GM06990 (cell line): ENCODE data around the gene C12orf56.
"Not testable (repeated sequence)": the region's sequence is repeated elsewhere in the genome, so short reads cannot be mapped to it uniquely, and the experiment has no call there.

Experiments
- DNase-seq: peaks from one replicate; pipeline ENCODE4 v3.0.0-alpha.2; 2011; ENCODE audit not compliant: insufficient read length; ENCODE audit errors: extremely low read depth
- H3K27me3 ChIP-seq: replicated peaks from 2 replicates; pipeline ENCODE4 v1.6.0; 2011; ENCODE audit warnings: low read length; ENCODE audit not compliant: control insufficient read depth, insufficient read depth
- H3K36me3 ChIP-seq: 2 replicates; pipeline ENCODE4 v1.5.1; 2011; ENCODE audit warnings: low read length; ENCODE audit not compliant: control insufficient read depth, insufficient read depth
- H3K4me3 ChIP-seq: replicated peaks from 2 replicates; pipeline ENCODE4 v1.5.1; 2011; ENCODE audit warnings: low read depth, mild to moderate bottlenecking, control low read depth, low read length
- CTCF ChIP-seq: IDR thresholded peaks from 2 replicates; pipeline ENCODE4 v1.5.1; 2011; ENCODE audit warnings: low read length, control low read depth, mild to moderate bottlenecking, inconsistent platforms; ENCODE audit not compliant: insufficient read depth, poor library complexity, severe bottlenecking

Gene C12orf56

GRCh38 chr12:64383675-64384074 lies 6.9 kb downstream of the C12orf56 start:
- DNase-seq = no peak
- no peak for TF ChIP-seq CTCF
- H3K36me3 ChIP-seq = no peaks in the 10 kb centered on the region
- H3K27me3 ChIP-seq = no peaks in the 10 kb centered on the region
- H3K4me3 ChIP-seq = no peak overlapping the region

- no peaks in the 10 kb centered on the region for H3K27me3 ChIP-seq
- TF ChIP-seq CTCF = no peak
These were observed 27.7 kb downstream of the C12orf56 start for GRCh38 chr12:64362721-64363305.

GRCh38 chr12:64361173-64361572 lies 29.4 kb downstream of the C12orf56 start:
- H3K36me3 ChIP-seq, DNase-seq, H3K27me3 ChIP-seq, H3K4me3 ChIP-seq: not testable (repeated sequence)

More at GRCh38 chr12:64362721-64363305, 27.7 kb downstream of the C12orf56 start:
- Histone ChIP-seq H3K4me3 (no peak overlapping the region), H3K36me3 (no peaks in the 10 kb centered on the region)
- DNase-seq = no peak

- not testable (repeated sequence) for H3K4me3 ChIP-seq, H3K27me3 ChIP-seq, H3K36me3 ChIP-seq, DNase-seq
These were observed 34.3 kb downstream of the C12orf56 start for GRCh38 chr12:64356209-64356608.

GRCh38 chr12:64352181-64352580 lies 38.4 kb downstream of the C12orf56 start:
- Histone ChIP-seq H3K27me3 (no peaks in the 10 kb centered on the region), H3K4me3 (no peak overlapping the region), H3K36me3 (no peaks in the 10 kb centered on the region)
- DNase-seq = no peak
- TF ChIP-seq CTCF = peak; percentile 21

- Histone ChIP-seq H3K4me3 (no peak overlapping the region), H3K36me3 (no peaks in the 10 kb centered on the region), H3K27me3 (no peaks in the 10 kb centered on the region)
- no peak for TF ChIP-seq CTCF
- no peak for DNase-seq
These were observed 39.3 kb downstream of the C12orf56 start for GRCh38 chr12:64351265-64351664.

- no peaks in the 10 kb centered on the region for H3K27me3 ChIP-seq
- H3K36me3 ChIP-seq = no peaks in the 10 kb centered on the region
- H3K4me3 ChIP-seq = no peak overlapping the region
- no peak for DNase-seq
- no peak for TF ChIP-seq CTCF
These were observed 42.9 kb downstream of the C12orf56 start for GRCh38 chr12:64347630-64348029.

GRCh38 chr12:64344631-64345030 lies 45.9 kb downstream of the C12orf56 start:
- not testable (repeated sequence) for H3K4me3 ChIP-seq, H3K27me3 ChIP-seq, H3K36me3 ChIP-seq, DNase-seq

- H3K4me3 ChIP-seq, H3K36me3 ChIP-seq, DNase-seq, H3K27me3 ChIP-seq: not testable (repeated sequence)
These were observed 50.0 kb downstream of the C12orf56 start for GRCh38 chr12:64340546-64340945.
